GM19351 (cell line): ENCODE results near the gene THAP3.

Experiments used
- ATAC-seq: cut with Tn5 transposase; IDR thresholded peaks from one replicate; pipeline ENCODE4 v1.9.1; 2021; ENCODE audit warnings: mild to moderate bottlenecking, moderate library complexity; ENCODE audit not compliant: unreplicated experiment

Gene THAP3

GRCh38 chr1:6603915-6604558 is 20.6 kb upstream of the THAP3 start:
- ATAC-seq: no peak

- ATAC-seq: peak; percentile 33
Observed at GRCh38 chr1:6612641-6613360, 11.9 kb upstream of the THAP3 start.

GRCh38 chr1:6613361-6614018 is 11.2 kb upstream of the THAP3 start, which contains the start of gene PHF13:
TSS of gene PHF13 (plus strand) at chr1:6613731. CDS start at chr1:6614067, 336 bp downstream.
- ATAC-seq: peak; percentile 88

- no peak for ATAC-seq
Observed at GRCh38 chr1:6614019-6614928, 10.4 kb upstream of the THAP3 start.

GRCh38 chr1:6614929-6615785 is 9.5 kb upstream of the THAP3 start:
- ATAC-seq: no peak

GRCh38 chr1:6619045-6619444 is 5.6 kb upstream of the THAP3 start:
- no peak for ATAC-seq

GRCh38 chr1:6621429-6622391 is 3.0 kb upstream of the THAP3 start:
- ATAC-seq: no peak

- no peak for ATAC-seq
Observed at GRCh38 chr1:6622396-6623152, 2.1 kb upstream of the THAP3 start.

- ATAC-seq: no peak
Observed at GRCh38 chr1:6623269-6623965, 1.3 kb upstream of the THAP3 start.

GRCh38 chr1:6625584-6626149 is 999 bp downstream of the THAP3 start:
- ATAC-seq: no peak

GRCh38 chr1:6627031-6627430 is 2.4 kb downstream of the THAP3 start:
- no peak for ATAC-seq

- ATAC-seq: no peak
Observed at GRCh38 chr1:6627841-6628545, 3.3 kb downstream of the THAP3 start.

- ATAC-seq: no peak
Observed at GRCh38 chr1:6628971-6629479, 4.4 kb downstream of the THAP3 start.

GRCh38 chr1:6630027-6630426 is 5.4 kb downstream of the THAP3 start:
- no peak for ATAC-seq

GRCh38 chr1:6631058-6631457 is 6.4 kb downstream of the THAP3 start:
- no peak for ATAC-seq
